NK-92 (cell line): ENCODE data around the gene KCNA1.

Experiments used
- DNase-seq: peaks from one replicate; lab custom pipeline; 2025; ENCODE audit not compliant: unreplicated experiment; lab: John Stamatoyannopoulos, UW

Gene KCNA1

DNA sequence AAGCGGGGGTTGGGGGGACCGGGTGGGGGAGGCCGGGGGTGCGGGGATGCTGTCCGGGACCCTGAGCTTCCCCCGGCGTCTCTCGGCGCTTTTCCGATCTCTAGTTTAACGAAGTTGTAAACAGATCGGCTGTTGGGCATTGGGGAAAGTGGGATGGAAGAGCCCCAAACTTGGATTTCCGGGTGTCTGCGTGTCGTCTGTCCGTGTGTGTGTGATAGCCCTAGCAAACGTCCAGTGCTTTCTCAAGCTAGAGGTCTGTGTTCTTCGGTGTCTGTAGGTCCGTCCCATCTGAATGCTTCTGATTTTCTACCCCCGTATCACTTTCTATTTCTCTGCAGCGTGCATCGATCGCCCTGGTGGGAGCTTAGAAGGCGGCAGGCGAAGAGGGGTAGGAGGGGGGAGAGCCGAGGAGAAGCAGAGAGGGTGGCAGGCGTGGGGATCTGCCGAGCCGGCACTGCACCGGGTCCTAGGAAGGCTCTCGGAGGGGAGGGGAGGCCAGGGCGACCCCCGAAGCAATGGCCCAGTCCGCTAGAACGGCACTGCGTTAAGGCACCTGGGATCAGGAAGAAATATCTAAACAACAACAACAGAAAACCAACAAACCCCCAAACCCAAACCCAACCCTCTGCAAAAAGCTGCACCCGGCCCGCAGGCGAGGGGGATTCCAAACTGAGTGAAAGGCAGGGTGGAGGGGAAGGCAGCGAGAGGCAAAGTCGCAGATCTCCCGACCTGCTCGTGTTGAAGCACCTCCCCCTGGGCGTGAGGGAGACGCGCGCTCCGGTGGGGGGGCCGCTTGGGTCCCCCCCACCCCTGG lies 1.0 kb downstream of the KCNA1 start:
- DNase-seq: no peak

DNA sequence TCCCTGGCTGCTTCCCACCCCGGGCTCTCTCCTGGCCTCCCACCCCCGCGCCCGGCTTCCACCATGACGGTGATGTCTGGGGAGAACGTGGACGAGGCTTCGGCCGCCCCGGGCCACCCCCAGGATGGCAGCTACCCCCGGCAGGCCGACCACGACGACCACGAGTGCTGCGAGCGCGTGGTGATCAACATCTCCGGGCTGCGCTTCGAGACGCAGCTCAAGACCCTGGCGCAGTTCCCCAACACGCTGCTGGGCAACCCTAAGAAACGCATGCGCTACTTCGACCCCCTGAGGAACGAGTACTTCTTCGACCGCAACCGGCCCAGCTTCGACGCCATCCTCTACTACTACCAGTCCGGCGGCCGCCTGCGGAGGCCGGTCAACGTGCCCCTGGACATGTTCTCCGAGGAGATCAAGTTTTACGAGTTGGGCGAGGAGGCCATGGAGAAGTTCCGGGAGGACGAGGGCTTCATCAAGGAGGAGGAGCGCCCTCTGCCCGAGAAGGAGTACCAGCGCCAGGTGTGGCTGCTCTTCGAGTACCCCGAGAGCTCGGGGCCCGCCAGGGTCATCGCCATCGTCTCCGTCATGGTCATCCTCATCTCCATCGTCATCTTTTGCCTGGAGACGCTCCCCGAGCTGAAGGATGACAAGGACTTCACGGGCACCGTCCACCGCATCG lies 1.8 kb downstream of the KCNA1 start:
- DNase-seq: no peak

DNA sequence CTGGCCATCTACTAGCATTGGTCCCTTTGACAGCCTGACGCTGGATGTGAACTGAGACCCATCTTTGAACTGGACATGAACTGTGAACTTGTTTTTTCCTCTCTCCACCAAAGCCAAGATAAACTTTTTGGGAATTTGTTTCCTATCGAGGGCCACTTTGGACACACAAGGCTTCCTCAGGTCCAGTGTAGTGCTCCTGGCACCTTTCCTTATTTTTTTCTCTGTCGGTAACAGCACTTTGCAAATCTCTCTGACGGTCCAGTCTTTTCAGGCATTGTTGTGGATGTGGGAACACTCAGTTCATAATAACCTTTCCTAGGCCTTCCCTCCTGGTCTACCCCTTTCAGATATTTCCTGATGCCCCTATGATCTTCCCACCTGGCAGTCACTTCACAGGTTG lies 5.0 kb downstream of the KCNA1 start:
- DNase-seq: no peak

DNA sequence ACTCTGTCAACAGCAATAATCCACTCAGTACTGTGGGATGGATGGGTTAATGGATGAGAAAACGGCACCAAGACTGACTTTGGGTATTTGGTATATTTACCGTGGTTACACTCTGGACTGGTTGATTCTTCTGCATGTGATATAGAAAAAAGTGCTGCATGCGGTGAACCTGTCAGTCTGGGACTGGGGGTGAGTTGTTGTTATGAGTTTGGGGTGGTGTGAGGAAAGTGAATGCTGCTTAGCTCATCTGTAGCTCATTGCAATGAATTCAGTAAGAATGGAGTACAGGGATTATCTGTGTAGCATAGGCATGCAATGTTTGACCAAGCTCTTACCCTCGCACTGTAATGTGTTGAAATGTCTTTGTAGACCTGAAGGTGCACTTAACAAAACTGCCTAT lies 6.0 kb downstream of the KCNA1 start:
- no peak for DNase-seq

DNA sequence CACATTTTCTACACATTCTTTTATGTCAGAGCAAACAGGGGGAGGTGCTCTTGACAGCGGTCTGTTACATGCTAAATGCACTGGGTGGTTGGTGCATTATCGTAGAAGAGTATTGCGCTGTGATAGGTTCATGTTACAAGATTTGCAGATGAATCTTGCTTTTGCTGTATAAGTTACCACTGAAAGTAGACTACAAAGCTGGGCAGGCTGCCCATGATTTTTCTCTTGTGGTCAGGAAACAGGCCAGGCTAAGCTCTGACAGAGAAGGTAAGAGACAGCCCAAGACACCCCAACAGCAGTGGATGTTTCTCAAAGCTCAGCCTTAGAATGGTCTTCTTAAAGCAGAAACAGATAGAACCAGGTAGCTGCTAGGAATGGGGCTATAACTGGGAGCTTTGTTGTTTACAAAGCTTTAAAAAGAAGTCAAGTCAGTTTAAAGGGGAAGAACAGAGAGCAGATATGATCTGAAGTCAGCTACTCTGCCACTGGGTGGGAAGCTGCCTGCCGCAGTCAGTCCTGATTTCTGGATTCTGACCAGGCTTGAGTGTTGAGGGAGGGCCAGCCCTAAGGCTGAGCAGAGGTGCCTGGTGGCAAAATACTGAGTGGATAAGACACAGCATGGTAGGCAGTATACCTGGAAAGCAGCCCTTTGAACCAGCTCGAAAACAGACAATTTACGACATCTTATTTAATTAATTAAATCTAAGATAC lies 9.4 kb downstream of the KCNA1 start:
- no peak for DNase-seq

DNA sequence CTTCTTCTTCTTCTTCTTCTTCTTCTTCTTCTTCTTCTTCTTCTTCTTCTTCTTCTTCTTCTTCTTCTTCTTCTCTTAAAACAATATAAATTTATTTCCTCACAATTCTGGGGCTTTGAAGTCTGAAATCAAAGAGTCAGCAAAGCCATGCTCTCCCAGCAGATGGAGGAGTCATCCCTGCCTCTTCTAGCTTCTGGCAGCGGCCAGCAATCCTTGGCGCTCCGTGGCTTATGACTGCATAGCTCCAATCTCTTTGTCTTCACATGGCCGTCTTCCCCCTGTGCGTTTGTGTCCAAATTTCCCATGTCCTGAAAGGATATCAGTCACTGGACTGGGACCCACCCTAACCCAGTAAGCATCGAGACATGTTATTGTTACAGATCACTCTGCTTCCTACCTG lies 22.9 kb downstream of the KCNA1 start:
- DNase-seq: no peak

DNA sequence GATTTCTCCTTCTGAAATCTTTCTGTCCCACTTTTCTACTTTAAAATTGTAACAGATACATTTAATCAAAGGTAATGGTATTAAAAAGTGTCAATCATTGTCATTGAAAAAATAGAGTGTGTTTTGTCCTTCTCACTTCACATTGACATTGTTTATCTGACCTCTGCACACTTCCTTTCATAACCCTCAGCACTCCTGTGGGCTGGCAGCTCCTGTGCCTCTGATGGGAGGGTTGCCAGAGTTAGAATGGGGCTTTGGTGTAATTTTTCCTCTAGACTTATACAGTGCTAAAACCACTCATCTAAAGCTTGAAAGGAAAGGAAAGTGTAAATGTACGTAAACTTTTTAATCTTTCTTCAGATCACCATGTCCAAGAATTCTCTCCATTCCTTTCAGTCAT lies 23.7 kb downstream of the KCNA1 start:
- no peak for DNase-seq

DNA sequence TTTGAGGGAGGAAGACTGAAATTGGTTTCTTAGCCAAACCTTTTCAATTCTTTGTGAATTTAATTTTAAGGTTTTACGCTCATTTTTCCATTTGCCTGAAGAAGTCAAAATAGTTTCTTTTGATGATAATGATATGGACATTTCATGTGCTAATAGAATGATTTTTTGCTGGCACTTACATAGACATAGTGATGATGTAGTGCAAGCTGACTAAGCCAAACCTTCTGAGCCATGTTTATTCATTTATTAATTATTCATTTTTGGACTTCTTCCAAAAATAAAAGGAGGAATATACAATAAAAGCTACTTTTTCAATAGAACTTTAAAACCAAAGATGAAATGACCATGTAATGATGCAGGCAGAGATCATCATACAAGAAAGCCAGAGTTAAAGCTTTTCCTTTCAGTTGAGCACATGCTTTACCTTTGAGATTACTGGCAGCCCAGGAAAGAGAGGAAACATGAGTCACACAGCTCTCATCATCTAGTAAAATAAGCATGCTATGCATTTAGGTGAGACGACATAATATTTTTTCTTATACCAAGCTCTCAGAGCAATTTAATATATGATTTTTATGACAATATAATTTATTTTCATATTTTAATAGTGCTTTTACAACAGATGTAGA lies 24.8 kb downstream of the KCNA1 start:
- DNase-seq: no peak

DNA sequence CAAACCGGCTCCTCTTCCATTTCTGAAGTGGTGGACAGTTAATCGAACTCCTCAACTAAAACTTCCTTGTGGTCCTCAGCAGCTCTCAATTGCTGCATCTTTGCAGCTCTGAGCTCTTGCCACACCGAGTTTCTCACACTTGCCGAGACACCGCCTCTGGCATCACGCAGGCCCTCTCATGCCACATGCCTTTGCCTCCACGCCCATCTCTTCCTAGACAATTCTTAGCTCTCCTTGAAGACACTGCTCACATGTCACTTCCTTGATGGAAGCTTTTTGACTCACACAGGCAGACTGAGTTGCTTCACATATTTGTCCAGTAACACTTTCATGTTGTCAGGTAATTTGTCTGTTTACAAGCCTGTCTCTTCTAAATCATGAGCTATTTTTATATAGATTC lies 29.2 kb downstream of the KCNA1 start:
- DNase-seq: no peak

DNA sequence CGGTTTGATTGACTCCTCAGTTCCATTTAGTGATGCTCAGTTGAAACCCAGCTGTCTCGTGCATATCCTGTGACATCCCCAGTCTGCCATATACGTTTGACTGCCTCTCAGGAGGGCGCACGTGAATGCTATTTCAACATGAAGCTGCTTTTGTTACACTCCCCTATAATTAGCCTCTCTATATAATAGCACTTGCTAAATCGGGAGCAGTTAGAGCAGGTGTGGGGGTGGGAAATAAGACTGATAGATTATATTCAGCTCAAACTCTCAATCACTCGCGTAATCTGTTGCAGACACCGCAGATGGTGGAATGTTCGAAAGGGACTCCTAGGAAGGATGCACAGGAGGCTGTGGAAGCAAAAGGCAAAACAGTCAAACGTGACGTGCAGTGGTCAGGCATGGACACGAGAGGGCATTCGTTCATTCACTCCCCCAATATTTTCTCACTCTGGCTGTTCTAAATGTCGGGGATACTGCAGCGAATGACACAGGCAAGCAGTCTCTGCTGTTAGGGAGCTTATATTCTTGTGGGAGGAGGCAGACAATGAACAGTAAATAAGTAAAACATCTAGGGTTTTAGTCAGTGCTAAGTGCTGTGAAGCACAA lies 29.8 kb downstream of the KCNA1 start:
- no peak for DNase-seq

DNA sequence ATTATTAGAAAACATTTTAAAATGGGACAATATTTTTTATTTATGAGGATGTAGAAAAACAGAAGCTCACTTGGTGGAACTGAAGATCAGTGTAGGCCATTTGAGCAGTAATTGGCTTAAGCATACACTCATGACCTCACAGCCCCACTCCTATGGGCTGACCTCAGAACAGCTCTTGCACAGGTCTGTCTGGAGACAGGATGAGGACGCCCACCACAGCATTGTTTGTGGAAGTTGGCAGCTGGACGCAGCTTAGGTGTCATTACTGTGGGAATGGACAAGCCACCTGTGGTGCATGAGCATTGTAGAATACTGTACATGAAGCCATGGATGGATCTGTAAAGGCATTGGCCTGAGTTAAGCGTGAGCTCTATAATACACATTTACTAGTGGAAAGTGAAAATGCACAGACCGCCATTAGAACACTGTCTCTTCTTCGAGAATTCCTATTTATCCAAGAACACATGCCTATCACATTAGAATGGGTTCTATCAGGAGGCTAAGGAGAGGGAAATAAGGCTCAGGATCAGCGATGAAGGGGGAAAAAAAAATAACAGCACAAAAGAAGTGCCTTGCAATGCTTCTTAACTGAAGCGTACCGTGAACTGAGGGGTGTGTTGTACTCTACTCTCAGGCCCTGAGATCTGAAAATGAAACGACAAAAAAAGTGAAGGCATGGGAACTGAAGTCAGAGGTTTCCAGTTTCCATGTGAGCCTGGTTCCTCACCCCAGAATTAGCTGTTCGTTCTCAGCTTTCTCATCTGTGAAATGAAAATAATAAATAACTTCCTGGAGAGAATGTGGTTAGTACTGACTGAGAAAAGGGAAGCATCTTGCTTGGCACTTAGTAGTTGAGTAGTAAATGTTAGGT lies 33.6 kb downstream of the KCNA1 start:
- DNase-seq: no peak

DNA sequence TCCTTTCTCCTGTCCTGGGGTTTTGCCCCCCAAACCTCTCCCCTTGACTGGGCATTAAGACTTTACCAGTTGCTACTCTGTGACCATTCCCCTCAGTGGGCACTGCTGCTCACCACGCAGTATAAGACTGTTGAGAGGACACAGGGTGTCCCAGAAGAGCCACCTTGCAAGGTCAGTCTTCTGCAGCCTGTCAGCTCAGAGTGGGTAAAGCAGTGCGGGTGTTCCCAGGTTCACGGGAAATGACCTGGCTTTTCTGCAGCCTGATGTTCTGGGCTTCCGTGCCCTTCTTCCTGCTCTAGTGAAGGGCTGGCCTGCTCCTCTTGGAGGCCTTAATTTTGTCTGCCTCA lies 34.2 kb downstream of the KCNA1 start:
- no peak for DNase-seq

DNA sequence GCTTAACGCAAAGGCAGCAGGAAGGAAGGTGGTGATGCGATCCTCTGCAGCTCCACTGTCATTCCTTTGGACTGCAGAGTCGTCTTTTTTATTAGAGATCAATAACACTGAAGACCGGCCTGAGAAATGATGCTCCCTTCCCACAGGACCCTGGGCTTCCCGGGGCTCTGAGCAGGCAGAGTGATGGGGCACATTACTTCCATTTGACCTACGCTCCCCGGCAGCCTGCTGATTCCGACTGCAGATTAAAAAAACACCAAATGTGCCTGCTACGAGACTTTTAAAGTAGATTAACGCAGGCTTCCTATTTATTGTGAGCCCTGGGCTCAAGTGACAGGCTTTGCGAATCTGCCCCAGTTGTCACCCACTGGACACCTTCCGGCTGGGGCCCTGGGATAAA lies 37.5 kb downstream of the KCNA1 start:
- no peak for DNase-seq

DNA sequence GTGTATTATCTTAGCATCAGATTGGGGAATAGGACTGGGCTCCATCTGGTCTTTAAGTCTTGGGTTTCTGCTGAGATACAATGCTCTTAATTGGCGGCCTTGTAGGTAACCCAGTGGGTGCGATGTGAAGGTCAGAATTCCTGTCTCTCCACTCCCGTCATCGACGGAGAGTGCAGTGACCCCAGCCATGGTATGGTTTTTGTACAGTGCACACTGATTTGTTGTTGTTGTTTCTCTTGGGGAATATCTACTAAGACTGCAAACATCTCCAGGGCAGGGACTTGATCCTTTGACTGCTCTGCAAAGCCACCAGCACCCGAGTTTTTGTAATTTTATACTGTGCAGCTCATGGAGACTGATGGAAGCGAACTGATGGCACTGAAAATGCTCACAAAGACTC lies 41.4 kb downstream of the KCNA1 start:
- DNase-seq: no peak

DNA sequence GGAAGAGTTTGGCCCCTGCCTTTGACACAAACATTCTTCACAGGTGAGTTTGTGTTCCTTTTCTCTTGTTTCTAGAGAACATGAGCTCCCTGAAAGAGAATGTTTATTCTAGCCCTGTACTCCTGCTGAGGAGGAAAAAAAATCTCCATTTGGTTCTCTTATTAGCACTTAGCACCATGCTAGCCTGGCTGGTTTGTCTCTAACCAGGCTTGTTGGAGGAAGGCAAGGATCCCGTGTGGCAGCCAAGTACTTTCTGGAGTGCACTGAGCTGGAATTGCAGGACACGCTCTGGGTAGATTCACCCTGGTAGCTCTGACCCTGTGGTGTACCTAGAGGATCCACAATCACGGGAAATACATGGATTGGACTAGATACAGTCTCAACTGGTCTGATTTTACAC lies 41.9 kb downstream of the KCNA1 start:
- DNase-seq: no peak

DNA sequence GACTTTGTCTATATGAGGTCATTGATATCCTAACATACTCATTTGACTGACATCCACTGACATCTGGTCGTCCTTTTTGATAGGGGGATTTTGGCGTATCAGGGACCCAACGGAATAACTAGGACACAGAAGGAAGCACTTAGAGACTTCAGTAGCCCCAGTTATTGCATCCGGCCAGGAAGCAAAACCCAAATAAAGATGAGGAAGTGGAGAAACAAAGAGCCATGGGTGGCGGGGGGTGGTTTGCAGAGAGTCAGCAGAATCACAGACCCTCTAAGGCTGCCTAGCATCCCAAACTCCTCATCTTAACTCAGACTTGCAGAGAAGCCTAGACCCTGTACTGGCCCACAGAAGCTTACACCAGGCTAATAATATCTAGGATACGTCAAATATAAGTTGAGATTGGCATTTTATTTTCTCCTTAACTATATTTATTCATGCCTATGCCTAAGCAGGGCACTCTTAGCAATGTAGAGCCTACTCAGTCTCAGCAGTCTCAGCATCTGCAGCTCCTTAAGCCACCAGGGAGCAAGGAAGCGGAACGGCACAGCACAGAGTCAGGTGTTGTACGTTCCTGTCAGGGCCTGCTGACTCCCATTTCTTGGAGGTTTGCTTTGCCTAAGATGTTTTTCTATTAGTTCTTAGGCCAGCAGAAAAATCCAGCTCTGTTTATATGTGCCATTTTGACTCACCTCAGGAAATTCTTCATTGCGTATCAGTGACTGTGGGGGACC lies 45.1 kb downstream of the KCNA1 start:
- no peak for DNase-seq

DNA sequence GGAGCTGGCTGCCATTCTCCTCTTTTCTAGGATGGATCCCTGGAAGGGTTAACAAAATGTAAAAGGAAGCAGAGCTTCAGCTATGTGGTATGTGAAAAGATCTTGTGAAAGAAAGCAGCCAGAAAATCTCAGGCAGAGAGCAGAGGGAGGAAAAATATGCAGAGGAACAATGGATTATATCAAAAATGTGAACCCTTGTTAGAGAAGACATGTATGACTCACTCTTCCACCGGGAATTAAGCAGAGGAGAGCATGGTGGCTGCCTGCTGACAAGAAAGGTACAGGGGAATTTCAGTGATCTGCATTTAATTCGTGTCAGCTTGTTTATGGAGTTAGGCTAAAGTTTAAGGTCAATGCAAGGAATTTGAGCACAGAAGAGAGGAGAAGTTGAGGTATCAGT lies 46.3 kb downstream of the KCNA1 start:
- no peak for DNase-seq

DNA sequence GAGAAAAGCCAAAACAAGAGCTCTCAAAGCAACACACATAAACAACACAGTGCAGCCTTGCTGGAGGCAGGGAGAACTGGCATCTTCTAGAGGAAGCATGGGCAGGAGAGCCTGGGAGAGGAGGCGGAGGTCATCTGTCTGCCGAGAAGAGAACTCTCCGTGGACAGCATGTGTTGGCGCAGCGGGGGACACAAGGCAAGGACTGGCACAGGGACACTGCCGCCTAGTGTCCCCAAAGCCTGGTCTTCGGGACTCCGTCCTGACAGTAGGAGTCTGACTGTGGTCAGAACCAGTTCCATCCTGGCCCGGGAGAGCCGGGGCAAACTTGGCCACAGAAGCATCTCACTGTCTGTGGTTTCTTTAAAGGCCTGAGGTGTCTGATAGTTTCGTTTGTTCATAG lies 47.3 kb downstream of the KCNA1 start:
- no peak for DNase-seq

DNA sequence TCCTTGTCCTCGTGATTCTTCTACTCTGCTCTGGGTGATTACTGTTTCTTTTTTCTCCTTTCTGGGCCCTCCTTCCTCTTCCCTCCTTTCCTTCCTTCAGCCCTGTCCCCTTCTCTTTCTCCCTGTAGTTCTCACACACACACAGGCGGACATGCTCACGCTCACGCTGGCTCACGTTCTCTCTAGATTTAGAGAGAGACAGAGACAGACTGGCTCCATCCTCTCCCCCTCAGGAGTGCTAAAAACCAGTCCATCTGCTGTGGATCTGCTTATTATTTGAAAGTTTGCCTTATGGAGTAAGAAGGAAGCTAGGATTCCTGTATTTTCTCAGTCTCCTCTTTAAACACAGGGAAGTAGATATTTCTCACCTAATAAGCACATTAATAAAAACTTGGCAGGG lies 48.1 kb downstream of the KCNA1 start:
- DNase-seq: no peak
